PC-3 (cell line): ENCODE results near the gene MACROD2. TPM values are rescaled to one million over a fixed set of nuclear protein-coding genes. Genes with fewer than 3 reads are reported as not detected.

ENCODE experiments used
- ATAC-seq: fragments of 200-7000 bp; cut with Tn5 transposase; 2 replicates; pipeline ENCODE4 v1.9.1; 2020; ENCODE audit warnings: mild to moderate bottlenecking, moderate library complexity
- BruUV-seq: library from RNA; stranded (reverse); fragments of 400-500 nt; replicated peaks from 2 replicates; lab custom pipeline; 2021; lab: Mats Ljungman, UMichigan
- CTCF ChIA-PET: fragments of 300-600 bp; sonication (Branson Sonifier 250); formaldehyde crosslinking; loops from one replicate; lab custom pipeline; 2022; ENCODE audit warnings: antibody characterized with exemption; lab: Charles Lee
- POLR2A ChIA-PET: fragments of 300-600 bp; sonication (Branson Sonifier 250); formaldehyde crosslinking; loops from one replicate; lab custom pipeline; 2022; ENCODE audit warnings: antibody characterized with exemption; ENCODE audit not compliant: unreplicated experiment; lab: Charles Lee
- DNase-seq: peaks from one replicate; pipeline ENCODE4 v3.0.0-alpha.2; 2015
- H2AFZ ChIP-seq: fragments of 300-600 bp; sonication (generic); 2 replicates; pipeline ENCODE4 v1.6.0; 2016; ENCODE audit warnings: antibody characterized with exemption, low read length
- H3F3A ChIP-seq: fragments of 300-600 bp; sonication (generic); one replicate; pipeline ENCODE4 v1.6.0; 2017; ENCODE audit warnings: antibody characterized with exemption, low read length, control low read depth, mild to moderate bottlenecking; ENCODE audit not compliant: unreplicated experiment
- H3K27ac ChIP-seq: fragments of 300-600 bp; sonication (generic); 2 replicates; pipeline ENCODE4 v1.5.1; 2016; ENCODE audit warnings: mild to moderate bottlenecking, low read length
- H3K27me3 ChIP-seq: fragments of 300-600 bp; sonication (generic); 2 replicates; pipeline ENCODE4 v1.6.1; 2016; ENCODE audit warnings: low read length, mixed read lengths
- H3K36me3 ChIP-seq: fragments of 300-600 bp; sonication (generic); 2 replicates; pipeline ENCODE4 v1.6.1; 2016; ENCODE audit warnings: low read depth, mixed run types, low read length, mixed read lengths
- H3K4me1 ChIP-seq: fragments of 300-600 bp; sonication (generic); 2 replicates; pipeline ENCODE4 v1.5.1; 2016; ENCODE audit warnings: low read length; ENCODE audit not compliant: insufficient read depth
- H3K4me2 ChIP-seq: fragments of 300-600 bp; sonication (generic); 2 replicates; pipeline ENCODE4 v1.6.0; 2016; ENCODE audit warnings: low read length
- H3K4me3 ChIP-seq: fragments of 300-600 bp; sonication (generic); 2 replicates; pipeline ENCODE4 v1.5.1; 2016; ENCODE audit warnings: mild to moderate bottlenecking, low read length, mixed read lengths
- H3K79me2 ChIP-seq: fragments of 300-600 bp; sonication (generic); 2 replicates; pipeline ENCODE4 v1.6.1; 2017; ENCODE audit warnings: low read length, mixed read lengths
- H3K9ac ChIP-seq: fragments of 300-600 bp; sonication (generic); 2 replicates; pipeline ENCODE4 v1.6.0; 2016; ENCODE audit warnings: mild to moderate bottlenecking, low read length
- H3K9me2 ChIP-seq: fragments of 300-600 bp; sonication (generic); replicated peaks from 2 replicates; pipeline ENCODE4 v1.6.1; 2016; ENCODE audit warnings: mixed run types, low read length, mixed read lengths
- H3K9me3 ChIP-seq: fragments of 300-600 bp; sonication (generic); 2 replicates; pipeline ENCODE4 v1.6.1; 2016; ENCODE audit warnings: low read length, mixed read lengths
- H4K20me1 ChIP-seq: fragments of 300-600 bp; sonication (generic); 2 replicates; pipeline ENCODE4 v1.6.1; 2016; ENCODE audit warnings: low read length, mixed read lengths
- CTCF ChIP-seq: fragments of 300-600 bp; sonication (generic); conservative IDR thresholded peaks from 2 replicates; pipeline ENCODE4 v1.5.1; 2017; ENCODE audit warnings: antibody characterized with exemption, low read depth, mild to moderate bottlenecking, low read length
- EZH2 ChIP-seq: fragments of 300-600 bp; sonication (generic); IDR thresholded peaks from one replicate; pipeline ENCODE4 v1.6.1; 2017; ENCODE audit warnings: antibody characterized with exemption, mild to moderate bottlenecking, low read length; ENCODE audit not compliant: unreplicated experiment
- EZH2phosphoT487 ChIP-seq: fragments of 300-600 bp; sonication (generic); IDR thresholded peaks from 2 replicates; pipeline ENCODE4 v1.6.1; 2018; ENCODE audit warnings: mild to moderate bottlenecking, antibody characterized with exemption, low read length, borderline replicate concordance
- intact Hi-C: fragments of 100-400 bp; cut with micrococcal nuclease; formaldehyde crosslinking; loops from 2 replicates; pipeline ENCODE4 v1.9.0; 2023
- total RNA-seq: library from RNA; depleted of rRNA; stranded (reverse); fragments of >200 nt; gene quantifications from 2 replicates; pipeline ENCODE4 v1.2.3, GENCODE V29; 2014

Gene MACROD2
- total RNA-seq, 1 experiment from 2014 or later = 3.1 TPM

GRCh38 chr20:15205028-15205427 is 1209.7 kb downstream of the MACROD2 start:
- no TSS peak for BruUV-seq
- TF ChIP-seq EZH2phosphoT487 (no peak), CTCF (no peak), EZH2 (no peak)
- Histone ChIP-seq H2AFZ (no peak overlapping the region), H3K27me3 (no peaks in the 10 kb centered on the region), H3K27ac (no peak overlapping the region), H3K9me2 (no peaks in the 10 kb centered on the region), H3F3A (no peaks in the 10 kb centered on the region), H3K79me2 (no peaks in the 10 kb centered on the region), H3K9me3 (no peaks in the 10 kb centered on the region), H3K4me1 (peaks cover 4% of the 10 kb centered on the region; the same call in 1 of the 2 replicates), H3K4me2 (no peak overlapping the region), H3K9ac (no peak overlapping the region), H3K36me3 (no peaks in the 10 kb centered on the region), H4K20me1 (no peaks in the 10 kb centered on the region), H3K4me3 (no peak overlapping the region)
- CTCF ChIA-PET = no interaction called here
- POLR2A ChIA-PET = no interaction called here
- intact Hi-C loops = no loop called here
- ATAC-seq (no peak), DNase-seq (no peak)

GRCh38 chr20:15205719-15206118 is 1210.4 kb downstream of the MACROD2 start:
- Histone ChIP-seq H4K20me1 (no peaks in the 10 kb centered on the region), H3K27ac (no peak overlapping the region), H3K4me3 (no peak overlapping the region), H2AFZ (no peak overlapping the region), H3K4me2 (no peak overlapping the region), H3K9me2 (no peaks in the 10 kb centered on the region), H3K9me3 (no peaks in the 10 kb centered on the region), H3K36me3 (no peaks in the 10 kb centered on the region), H3K27me3 (no peaks in the 10 kb centered on the region), H3K9ac (no peak overlapping the region), H3K79me2 (no peaks in the 10 kb centered on the region), H3K4me1 (no peaks in the 10 kb centered on the region), H3F3A (no peaks in the 10 kb centered on the region)
- ATAC-seq = no peak
- CTCF ChIA-PET = no interaction called here
- intact Hi-C loops = no loop called here
- DNase-seq = no peak
- POLR2A ChIA-PET = no interaction called here
- BruUV-seq = no TSS peak
- TF ChIP-seq EZH2 (no peak), CTCF (no peak), EZH2phosphoT487 (no peak)

GRCh38 chr20:15209537-15209936 is 1214.2 kb downstream of the MACROD2 start:
- no peak for DNase-seq
- H3K9me3 ChIP-seq = no peaks in the 10 kb centered on the region
- CTCF ChIA-PET = no interaction called here
- intact Hi-C loops = no loop called here
- TF ChIP-seq EZH2 (no peak), EZH2phosphoT487 (no peak), CTCF (no peak)
- H3K4me2 ChIP-seq = no peak overlapping the region
- H3K79me2 ChIP-seq = no peaks in the 10 kb centered on the region
- POLR2A ChIA-PET = no interaction called here
- ATAC-seq = no peak
- BruUV-seq = no TSS peak
- H4K20me1 ChIP-seq = no peaks in the 10 kb centered on the region
- no peak overlapping the region for H3K4me3 ChIP-seq
- no peak overlapping the region for H2AFZ ChIP-seq
- no peak overlapping the region for H3K27ac ChIP-seq
- no peak overlapping the region for H3K9ac ChIP-seq
- H3F3A ChIP-seq = no peaks in the 10 kb centered on the region
- H3K4me1 ChIP-seq = no peaks in the 10 kb centered on the region
- no peaks in the 10 kb centered on the region for H3K27me3 ChIP-seq
- no peaks in the 10 kb centered on the region for H3K36me3 ChIP-seq
- H3K9me2 ChIP-seq = no peaks in the 10 kb centered on the region
